ENCODE data around the gene HSPB9. TPM values are rescaled to one million over a fixed set of nuclear protein-coding genes. Genes with fewer than 3 reads are reported as not detected.

The HSPB9 gene
- total RNA-seq, 1 experiment from 2014 or later: 0.15 TPM

DNA sequence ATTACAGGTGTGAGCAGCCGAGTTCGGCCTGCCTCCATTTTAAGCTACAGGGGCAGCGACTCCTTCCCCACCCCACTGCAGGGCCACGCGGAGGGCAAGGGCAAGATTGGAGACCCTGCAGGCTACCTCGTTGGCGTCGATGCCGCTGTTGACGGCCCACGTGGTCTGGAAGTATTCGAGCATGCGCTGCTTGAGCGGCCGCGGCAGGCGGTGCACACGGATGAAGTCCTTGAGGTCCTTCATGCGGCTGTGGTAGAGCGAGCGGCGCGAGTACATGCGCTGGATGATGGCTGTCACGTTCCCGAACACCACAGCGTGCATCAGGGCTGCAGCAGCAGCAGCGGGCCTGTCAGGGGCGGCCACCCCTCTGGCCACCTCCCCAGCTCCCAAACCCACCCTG lies 46.7 kb downstream of the HSPB9 start:
- no peak overlapping the region for H3K56ac ChIP-seq (ENCODE audit: insufficient read length, low read depth, low read length)
- no peak overlapping the region for H3K4ac ChIP-seq (ENCODE audit: low read depth, low read length)
- no peak overlapping the region for H3K4me2 ChIP-seq (ENCODE audit: insufficient read depth, insufficient read length, low read length)
- H2BK20ac ChIP-seq (ENCODE audit: low read depth, low read length, poor library complexity, severe bottlenecking): no peak overlapping the region
- no peak overlapping the region for H4K5ac ChIP-seq (ENCODE audit: insufficient read length, low read depth, low read length)
- no peaks in the 10 kb centered on the region for H3K36me3 Mint-ChIP-seq (ENCODE audit: insufficient read depth in 1 of 3, low read depth in 3 of 3)
- no peaks in the 10 kb centered on the region for H4K20me1 ChIP-seq (ENCODE audit: control insufficient read depth, insufficient read depth, insufficient read length)
- no peak overlapping the region for H4K91ac ChIP-seq (ENCODE audit: insufficient read length, low read depth, low read length)
- H3K14ac ChIP-seq (ENCODE audit: insufficient read depth, low read length): no peak overlapping the region
- H3K4me1 Mint-ChIP-seq: no peaks in the 10 kb centered on the region; a peak in 1 of 4 replicates
- H4K8ac ChIP-seq (replicated peaks; ENCODE audit: insufficient read length, low read depth, low read length): no peak overlapping the region
- peaks cover 8% of the 10 kb centered on the region for H3K27me3 Mint-ChIP-seq (ENCODE audit: low read depth)
- H3K23ac ChIP-seq (ENCODE audit: insufficient read length, low read depth, low read length): no peak overlapping the region
- H3K23me2 ChIP-seq (ENCODE audit: insufficient read length, low read depth, low read length, poor library complexity, severe bottlenecking): no peaks in the 10 kb centered on the region
- DNase-seq: no peak
- H3K4me3 Mint-ChIP-seq: no peak overlapping the region
- no peaks in the 10 kb centered on the region for H3K79me1 ChIP-seq (ENCODE audit: insufficient read depth, low read depth, low read length, poor library complexity, severe bottlenecking)
- TF ChIP-seq, protein P1, sequence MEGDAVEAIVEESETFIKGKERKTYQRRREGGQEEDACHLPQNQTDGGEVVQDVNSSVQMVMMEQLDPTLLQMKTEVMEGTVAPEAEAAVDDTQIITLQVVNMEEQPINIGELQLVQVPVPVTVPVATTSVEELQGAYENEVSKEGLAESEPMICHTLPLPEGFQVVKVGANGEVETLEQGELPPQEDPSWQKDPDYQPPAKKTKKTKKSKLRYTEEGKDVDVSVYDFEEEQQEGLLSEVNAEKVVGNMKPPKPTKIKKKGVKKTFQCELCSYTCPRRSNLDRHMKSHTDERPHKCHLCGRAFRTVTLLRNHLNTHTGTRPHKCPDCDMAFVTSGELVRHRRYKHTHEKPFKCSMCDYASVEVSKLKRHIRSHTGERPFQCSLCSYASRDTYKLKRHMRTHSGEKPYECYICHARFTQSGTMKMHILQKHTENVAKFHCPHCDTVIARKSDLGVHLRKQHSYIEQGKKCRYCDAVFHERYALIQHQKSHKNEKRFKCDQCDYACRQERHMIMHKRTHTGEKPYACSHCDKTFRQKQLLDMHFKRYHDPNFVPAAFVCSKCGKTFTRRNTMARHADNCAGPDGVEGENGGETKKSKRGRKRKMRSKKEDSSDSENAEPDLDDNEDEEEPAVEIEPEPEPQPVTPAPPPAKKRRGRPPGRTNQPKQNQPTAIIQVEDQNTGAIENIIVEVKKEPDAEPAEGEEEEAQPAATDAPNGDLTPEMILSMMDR (conservative IDR thresholded peaks at IDR 0.05): no peak
- no peak overlapping the region for H2BK12ac ChIP-seq (ENCODE audit: insufficient read length, low read depth, low read length)
- no peak overlapping the region for H3K18ac ChIP-seq (ENCODE audit: insufficient read length, low read depth, low read length)
- H3K27ac ChIP-seq (ENCODE audit: insufficient read length, low read depth, low read length): no peak overlapping the region
- no peak overlapping the region for H2BK15ac ChIP-seq (ENCODE audit: low read depth, low read length)
- no peaks in the 10 kb centered on the region for H3K4me1 ChIP-seq (ENCODE audit: insufficient read depth, low read length)
- no peaks in the 10 kb centered on the region for H3K27me3 ChIP-seq (ENCODE audit: insufficient read depth, low read length)
- H3K9me3 ChIP-seq (ENCODE audit: control insufficient read depth, low read depth, low read length): no peaks in the 10 kb centered on the region
- H3K79me2 ChIP-seq (ENCODE audit: insufficient read depth, low read length): no peaks in the 10 kb centered on the region
- no peak overlapping the region for H2BK5ac ChIP-seq (ENCODE audit: insufficient read length, low read length)
- H3K9ac ChIP-seq (ENCODE audit: extremely low read depth, insufficient read length, low read length): no peak overlapping the region
- H2AFZ ChIP-seq (ENCODE audit: low read length): no peak overlapping the region
- H3T11ph ChIP-seq (ENCODE audit: low read length): no peak overlapping the region
- no peaks in the 10 kb centered on the region for H3K9me3 Mint-ChIP-seq
- no peak overlapping the region for H3K27ac Mint-ChIP-seq
- H2BK120ac ChIP-seq (ENCODE audit: low read depth, low read length, poor library complexity, severe bottlenecking): no peak overlapping the region
- no CpG with 5 or more reads among the region's 29 CpGs for WGBS (ENCODE audit: extremely low coverage, insufficient read length, low lambda C conversion rate)
- no peak overlapping the region for H2AK5ac ChIP-seq (ENCODE audit: insufficient read length, low read length)
